CD8-positive, alpha-beta memory T cell (primary cell): ENCODE results near the gene GNPDA1. TPM values are rescaled to one million over a fixed set of nuclear protein-coding genes. Genes with fewer than 3 reads are reported as not detected.
"Not testable (repeated sequence)": the region's sequence is repeated elsewhere in the genome, so short reads cannot be mapped to it uniquely, and the experiment has no call there.

ENCODE experiments used
- CTCF ChIA-PET: fragments of 350-600 bp; sonication (Branson Sonifier 250); formaldehyde crosslinking; loops from one replicate; lab custom pipeline; 2021; ENCODE audit warnings: antibody characterized with exemption; lab: Charles Lee
- POLR2A ChIA-PET: fragments of 350-600 bp; sonication (Branson Sonifier 250); formaldehyde crosslinking; loops from one replicate; lab custom pipeline; 2021; ENCODE audit warnings: antibody characterized with exemption; lab: Charles Lee
- DNase-seq, 5 donors: peaks; one replicate each; pipeline versions ENCODE4 v3.0.0 to v3.0.0-alpha.2; 2020 to 2022; ENCODE audit warnings: mixed read lengths in 1 of 5
- H3K27ac ChIP-seq: one replicate; pipeline ENCODE4 v1.7.0; 2013; ENCODE audit warnings: low read depth, mild to moderate bottlenecking, low read length, moderate library complexity
- H3K27me3 ChIP-seq: 2 replicates; pipeline ENCODE4 v1.7.0; 2013; ENCODE audit warnings: low read length, mild to moderate bottlenecking; ENCODE audit not compliant: insufficient read depth, poor library complexity, severe bottlenecking
- H3K36me3 ChIP-seq: 2 replicates; pipeline ENCODE4 v1.7.0; 2013; ENCODE audit warnings: mild to moderate bottlenecking, low read length, moderate library complexity; ENCODE audit not compliant: insufficient read depth
- H3K4me1 ChIP-seq: 2 replicates; pipeline ENCODE4 v1.7.0; 2013; ENCODE audit warnings: mild to moderate bottlenecking, low read length, moderate library complexity; ENCODE audit not compliant: insufficient read depth
- H3K4me3 ChIP-seq: 2 replicates; pipeline ENCODE4 v1.7.0; 2013; ENCODE audit warnings: mild to moderate bottlenecking, low read length
- H3K9me3 ChIP-seq: 2 replicates; pipeline ENCODE4 v1.7.0; 2013; ENCODE audit warnings: mild to moderate bottlenecking, low read length
- H3K27ac Mint-ChIP-seq, 8 donors: one replicate each; pipeline ENCODE4 v1.8.0; 2020 to 2021; ENCODE audit warnings: mixed read lengths in 8 of 8, mild to moderate bottlenecking in 6 of 8, inconsistent platforms in 3 of 8, moderate library complexity in 3 of 8
- H3K27me3 Mint-ChIP-seq, 2 donors: one replicate each; pipeline ENCODE4 v1.8.0; 2020 to 2021; ENCODE audit warnings: mixed read lengths in 2 of 2, mild to moderate bottlenecking in 1 of 2, moderate library complexity in 1 of 2
- H3K36me3 Mint-ChIP-seq, 3 donors: one replicate each; pipeline ENCODE4 v1.8.0; 2020 to 2021; ENCODE audit warnings: mixed read lengths in 3 of 3, inconsistent platforms in 1 of 3, mild to moderate bottlenecking in 1 of 3
- H3K4me1 Mint-ChIP-seq, 3 donors: one replicate each; pipeline ENCODE4 v1.8.0; 2020 to 2021; ENCODE audit warnings: mixed read lengths in 3 of 3, inconsistent platforms in 1 of 3, mild to moderate bottlenecking in 1 of 3
- H3K4me3 Mint-ChIP-seq, 7 donors: one replicate each; pipeline ENCODE4 v1.8.0; 2020 to 2021; ENCODE audit warnings: mixed read lengths in 7 of 7, mild to moderate bottlenecking in 6 of 7, moderate library complexity in 4 of 7, inconsistent platforms in 2 of 7
- H3K9me3 Mint-ChIP-seq, 5 donors: one replicate each; pipeline ENCODE4 v1.8.0; 2020 to 2022; ENCODE audit warnings: mixed read lengths in 5 of 5, mild to moderate bottlenecking in 3 of 5, moderate library complexity in 2 of 5, inconsistent platforms in 1 of 5
- polyA plus RNA-seq: library from polyadenylated mRNA; unstranded; fragments of 300-500 nt; fragmentation: Illumina TruSeq; gene quantifications from one replicate; pipeline ENCODE4 v1.2.3, GENCODE V29; 2021
- total RNA-seq, 2 experiments: library from RNA; stranded (reverse); gene quantifications; one replicate each; pipeline ENCODE4 v1.2.3, GENCODE V29; 2021

Gene GNPDA1
- total and polyA plus RNA-seq, 3 experiments from 2014 or later = 32.5 to 70.0 (median 62.4) TPM

GRCh38 chr5:142033632-142034567 lies 21.1 kb upstream of the GNPDA1 start:
- H3K36me3 Mint-ChIP-seq, H3K27me3 Mint-ChIP-seq, H3K4me1 ChIP-seq, H3K9me3 Mint-ChIP-seq, POLR2A ChIA-PET, H3K9me3 ChIP-seq, H3K27ac ChIP-seq, H3K4me3 ChIP-seq, H3K36me3 ChIP-seq, H3K27me3 ChIP-seq: not testable (repeated sequence)
- peak overlapping the region in 2 of 7 donors; percentile 6 to 10 for H3K4me3 Mint-ChIP-seq
- H3K4me1 Mint-ChIP-seq = peaks cover 16 to 21% (median 18%) of the 10 kb centered on the region in 3 donors
- H3K27ac Mint-ChIP-seq = peak overlapping the region in 5 of 8 donors; percentile 3 to 62 (median 52)
- peak in 1 of 5 donors; percentile 64 for DNase-seq
- CTCF ChIA-PET = interaction anchor here (1.2 kb wide), 1 partner anchor 565 kb away, joined by 3 read pairs; no protein-coding TSS in a partner anchor

GRCh38 chr5:142032747-142033631 lies 20.2 kb upstream of the GNPDA1 start:
- no peak for DNase-seq
- Mint-ChIP-seq H3K9me3 (no peaks in the 10 kb centered on the region), H3K27me3 (peaks cover 0 to 3% of the 10 kb centered on the region in 2 donors), H3K27ac (peak overlapping the region in 1 of 8 donors; percentile 70), H3K36me3 (no peaks in the 10 kb centered on the region), H3K4me1 (peaks cover 16 to 21% (median 18%) of the 10 kb centered on the region in 3 donors), H3K4me3 (no peak overlapping the region)
- H3K27me3 ChIP-seq = no peaks in the 10 kb centered on the region
- peaks cover 10% of the 10 kb centered on the region for H3K4me1 ChIP-seq
- no peaks in the 10 kb centered on the region for H3K36me3 ChIP-seq
- ChIA-PET POLR2A (no interaction called here), CTCF (interaction anchor here (1.2 kb wide), 1 partner anchor 566 kb away, joined by 3 read pairs; no protein-coding TSS in a partner anchor)
- no peak overlapping the region for H3K27ac ChIP-seq
- no peak overlapping the region for H3K4me3 ChIP-seq
- H3K9me3 ChIP-seq = no peaks in the 10 kb centered on the region

- no peaks in the 10 kb centered on the region for H3K27me3 Mint-ChIP-seq
- H3K9me3 ChIP-seq = no peaks in the 10 kb centered on the region
- no peak overlapping the region for H3K4me3 Mint-ChIP-seq
- no peaks in the 10 kb centered on the region for H3K36me3 ChIP-seq
- no peaks in the 10 kb centered on the region for H3K9me3 Mint-ChIP-seq
- CTCF ChIA-PET = no interaction called here
- POLR2A ChIA-PET = no interaction called here
- DNase-seq = no peak
- no peaks in the 10 kb centered on the region for H3K27me3 ChIP-seq
- peaks cover 10% of the 10 kb centered on the region for H3K4me1 ChIP-seq
- no peaks in the 10 kb centered on the region for H3K36me3 Mint-ChIP-seq
- no peak overlapping the region for H3K27ac ChIP-seq
- peaks cover 16 to 21% (median 18%) of the 10 kb centered on the region in 3 donors for H3K4me1 Mint-ChIP-seq
- no peak overlapping the region for H3K4me3 ChIP-seq
- H3K27ac Mint-ChIP-seq = no peak overlapping the region
Observed at GRCh38 chr5:142032150-142032549, 19.3 kb upstream of the GNPDA1 start.

- CTCF ChIA-PET = interaction anchor here (0.6 to 1.6 kb wide), 6 partner anchors 9 to 687 kb away, joined by 3 to 6 read pairs (median 4); partner anchors contain the start of genes GNPDA1 and RNF14
- H3K36me3 Mint-ChIP-seq = peaks cover 0 to 3% (median 0%) of the 10 kb centered on the region in 3 donors
- peaks cover 17 to 19% (median 18%) of the 10 kb centered on the region in 3 donors for H3K4me1 Mint-ChIP-seq
- peak overlapping the region; percentile 54 for H3K4me3 ChIP-seq
- no peak for DNase-seq
- no peaks in the 10 kb centered on the region for H3K27me3 ChIP-seq
- H3K27ac ChIP-seq = no peak overlapping the region
- peak overlapping the region; percentile 82 to 99 (median 98) for H3K27ac Mint-ChIP-seq
- no peaks in the 10 kb centered on the region for H3K9me3 ChIP-seq
- H3K36me3 ChIP-seq = no peaks in the 10 kb centered on the region
- peaks cover 13% of the 10 kb centered on the region for H3K4me1 ChIP-seq
- H3K9me3 Mint-ChIP-seq = no peaks in the 10 kb centered on the region
- H3K4me3 Mint-ChIP-seq = peak overlapping the region; percentile 78 to 94 (median 90)
- POLR2A ChIA-PET = interaction anchor here (1.8 to 2.1 kb wide), 2 partner anchors 9 to 13 kb away, joined by 5 to 6 read pairs; partner anchors contain the start of gene GNPDA1
- no peaks in the 10 kb centered on the region for H3K27me3 Mint-ChIP-seq
Observed at GRCh38 chr5:142025637-142026036, 12.8 kb upstream of the GNPDA1 start.

GRCh38 chr5:142024771-142025304 lies 12.0 kb upstream of the GNPDA1 start:
- H3K9me3 ChIP-seq = no peaks in the 10 kb centered on the region
- peaks cover 13% of the 10 kb centered on the region for H3K4me1 ChIP-seq
- DNase-seq = peak; percentile 74 to 88 (median 76)
- Mint-ChIP-seq H3K27me3 (no peaks in the 10 kb centered on the region), H3K27ac (peak overlapping the region; percentile 82 to 99 (median 98)), H3K9me3 (no peaks in the 10 kb centered on the region), H3K4me3 (peak overlapping the region; percentile 78 to 94 (median 90)), H3K4me1 (peaks cover 19 to 26% (median 23%) of the 10 kb centered on the region in 3 donors), H3K36me3 (peaks cover 0 to 3% (median 0%) of the 10 kb centered on the region in 3 donors)
- ChIA-PET CTCF (interaction anchor here (0.9 to 1.6 kb wide), 9 partner anchors 13 to 688 kb away, joined by 3 to 6 read pairs (median 4); partner anchors contain the start of genes GNPDA1 and RNF14), POLR2A (interaction anchor here (1.0 to 2.1 kb wide), 3 partner anchors 9 to 56 kb away, joined by 3 to 6 read pairs (median 5); partner anchors contain the start of genes GNPDA1 and RNF14)
- no peaks in the 10 kb centered on the region for H3K27me3 ChIP-seq
- H3K36me3 ChIP-seq = no peaks in the 10 kb centered on the region
- H3K27ac ChIP-seq = peak overlapping the region; percentile 55
- peak overlapping the region; percentile 54 for H3K4me3 ChIP-seq

GRCh38 chr5:142023836-142024235 lies 11.0 kb upstream of the GNPDA1 start:
- DNase-seq = no peak
- Histone ChIP-seq H3K4me1 (peaks cover 13% of the 10 kb centered on the region), H3K9me3 (no peaks in the 10 kb centered on the region), H3K27ac (no peak overlapping the region), H3K4me3 (no peak overlapping the region), H3K36me3 (no peaks in the 10 kb centered on the region), H3K27me3 (no peaks in the 10 kb centered on the region)
- Mint-ChIP-seq H3K27me3 (no peaks in the 10 kb centered on the region), H3K4me1 (peaks cover 21 to 31% (median 28%) of the 10 kb centered on the region in 3 donors), H3K4me3 (no peak overlapping the region), H3K27ac (no peak overlapping the region), H3K9me3 (no peaks in the 10 kb centered on the region), H3K36me3 (peaks cover 0 to 3% (median 0%) of the 10 kb centered on the region in 3 donors)
- POLR2A ChIA-PET = interaction anchor here (1.5 kb wide), 1 partner anchor 86 kb away, joined by 4 read pairs; no protein-coding TSS in a partner anchor
- CTCF ChIA-PET = interaction anchor here (0.7 to 1.4 kb wide), 4 partner anchors 11 to 121 kb away, joined by 3 to 4 read pairs (median 3); partner anchors contain the start of genes GNPDA1 and RNF14

- H3K4me1 Mint-ChIP-seq = peaks cover 48 to 59% (median 56%) of the 10 kb centered on the region in 3 donors
- no peaks in the 10 kb centered on the region for H3K27me3 Mint-ChIP-seq
- H3K27ac ChIP-seq = no peak overlapping the region
- no peak for DNase-seq
- H3K4me1 ChIP-seq = peaks cover 40% of the 10 kb centered on the region
- ChIA-PET POLR2A (interaction anchor here (0.6 kb wide), 1 partner anchor 59 kb away, joined by 5 read pairs; no protein-coding TSS in a partner anchor), CTCF (no interaction called here)
- no peaks in the 10 kb centered on the region for H3K9me3 Mint-ChIP-seq
- H3K4me3 ChIP-seq = no peak overlapping the region
- H3K36me3 Mint-ChIP-seq = peaks cover 0 to 3% (median 0%) of the 10 kb centered on the region in 3 donors
- H3K4me3 Mint-ChIP-seq = peak overlapping the region in 1 of 7 donors; percentile 40
- no peaks in the 10 kb centered on the region for H3K27me3 ChIP-seq
- H3K9me3 ChIP-seq = no peaks in the 10 kb centered on the region
- no peaks in the 10 kb centered on the region for H3K36me3 ChIP-seq
- peak overlapping the region in 1 of 8 donors; percentile 58 for H3K27ac Mint-ChIP-seq
Observed at GRCh38 chr5:142020122-142020659, 7.4 kb upstream of the GNPDA1 start.
